GM12873 (cell line): ENCODE results near the gene MGMT.

Experiments used
- CTCF ChIP-seq: IDR thresholded peaks from 2 replicates; pipeline ENCODE4 v1.5.1; 2012; ENCODE audit warnings: low read depth, mild to moderate bottlenecking, moderate library complexity, low read length, control low read depth; ENCODE audit not compliant: insufficient read depth; ENCODE audit errors: missing control alignments

Gene MGMT

DNA sequence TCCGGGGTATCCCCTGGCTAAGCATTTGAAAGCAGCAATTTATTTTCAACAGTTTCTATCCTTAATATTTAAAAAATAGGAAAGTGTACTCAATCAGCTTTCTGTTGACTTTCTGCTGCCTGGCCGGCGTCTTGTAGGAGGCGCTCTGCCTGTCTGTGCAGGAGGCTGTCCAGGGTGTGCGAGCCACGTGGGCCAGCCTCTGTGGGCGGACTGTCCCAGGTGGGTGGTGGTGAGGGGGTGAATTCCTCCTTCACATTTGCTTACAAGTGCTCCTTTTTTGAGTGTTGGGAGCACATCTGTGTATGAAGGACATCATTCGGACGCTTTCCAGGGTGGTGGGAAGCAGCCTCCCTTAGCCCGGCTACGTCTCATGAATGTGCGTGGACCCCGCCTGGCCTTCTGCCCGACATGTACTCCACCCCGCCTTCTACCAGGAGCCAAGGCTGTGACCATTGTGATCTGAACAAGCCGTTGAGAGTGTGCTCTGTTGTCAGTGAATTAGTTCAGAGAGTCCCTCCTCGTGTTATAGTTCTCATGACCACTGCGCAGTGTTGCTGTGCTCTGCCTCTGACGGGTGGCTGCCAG lies 114.9 kb downstream of the MGMT start:
- TF ChIP-seq CTCF = no peak

- no peak for TF ChIP-seq CTCF
Measured at GRCh38 chr10:129583831-129584230, 116.8 kb downstream of the MGMT start.

- TF ChIP-seq CTCF = no peak
Measured at GRCh38 chr10:129586898-129587443, 119.9 kb downstream of the MGMT start.

DNA sequence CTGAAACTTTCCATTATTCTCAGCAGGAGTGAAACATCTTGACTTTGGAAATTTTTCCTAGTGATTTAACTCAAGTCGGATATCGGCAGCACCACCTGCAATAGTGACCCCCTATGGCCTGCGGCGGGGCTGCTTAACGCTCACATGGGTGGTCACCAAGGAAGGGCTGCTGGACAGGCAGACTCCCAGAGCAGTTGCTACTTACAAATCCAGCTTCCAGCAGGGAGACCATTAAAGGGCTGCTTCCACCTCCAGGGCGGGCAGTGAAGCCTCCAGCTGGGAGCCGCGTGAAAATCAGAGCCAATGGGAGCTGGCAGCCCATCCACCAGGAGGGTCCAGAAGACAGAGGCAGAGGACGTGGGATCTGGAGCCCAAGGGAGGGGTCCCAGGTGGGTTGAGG lies 122.5 kb downstream of the MGMT start:
- no peak for TF ChIP-seq CTCF

DNA sequence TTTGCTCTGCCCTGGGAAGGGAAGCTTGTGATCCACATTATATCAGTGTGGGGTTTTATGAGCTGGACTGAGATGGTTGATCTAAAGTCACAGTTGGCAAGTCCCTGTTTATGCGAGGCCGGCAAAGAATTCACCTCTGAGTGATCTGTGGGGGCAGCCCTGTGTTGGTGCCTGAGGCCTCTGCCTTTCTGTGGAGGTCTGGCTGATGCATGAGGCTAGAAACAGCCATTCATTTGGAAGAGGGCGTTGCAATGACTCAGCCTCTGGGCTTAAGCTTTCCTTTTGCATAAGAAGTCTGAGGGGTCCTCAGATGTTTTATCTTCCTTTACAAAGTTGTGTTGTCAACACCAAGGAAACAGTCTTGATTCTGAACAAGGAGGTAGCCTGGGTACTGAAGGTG lies 126.9 kb downstream of the MGMT start:
- no peak for TF ChIP-seq CTCF

GRCh38 chr10:129594811-129595210 lies 127.8 kb downstream of the MGMT start:
- TF ChIP-seq CTCF = no peak

DNA sequence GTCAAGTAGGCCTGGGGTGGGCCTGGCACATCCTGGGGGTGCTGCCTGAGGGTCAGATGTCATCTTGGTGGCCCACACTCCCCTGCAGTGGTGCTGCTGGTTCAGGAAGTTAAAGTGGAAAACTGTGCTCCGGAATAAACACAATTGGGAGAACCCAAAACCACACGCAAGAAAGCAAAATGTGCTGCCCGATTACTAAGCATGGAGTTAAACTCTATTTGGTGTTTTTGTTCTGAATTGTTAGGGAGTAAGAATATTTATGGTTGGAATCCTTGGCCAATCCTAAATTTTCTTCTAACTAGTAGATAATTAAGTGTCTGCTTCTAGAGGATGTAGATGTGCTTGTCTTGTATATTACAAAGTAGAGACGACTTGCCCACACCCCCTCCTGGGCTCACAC lies 131.4 kb downstream of the MGMT start:
- TF ChIP-seq CTCF = no peak
